HL-60 (cell line): Measurements from ENCODE around the gene TBX21.

Experiments
- DNase-seq, 2 experiments: peaks; one replicate each; pipeline ENCODE4 v3.0.0-alpha.2; 2010 to 2020; ENCODE audit warnings: low read depth in 1 of 2, low spot score in 1 of 2
- H3K27ac ChIP-seq: fragments of 250-450 bp; sonication (Bioruptor Pico); replicated peaks from 2 replicates; pipeline ENCODE4 v1.5.1; 2020; ENCODE audit warnings: mild to moderate bottlenecking, moderate library complexity
- H3K27me3 ChIP-seq: fragments of 250-450 bp; sonication (Bioruptor Pico); 2 replicates; pipeline ENCODE4 v1.5.1; 2021; ENCODE audit warnings: mild to moderate bottlenecking, moderate library complexity; ENCODE audit not compliant: insufficient read depth, poor library complexity, severe bottlenecking
- H3K4me3 ChIP-seq: replicated peaks from 2 replicates; pipeline ENCODE4 v1.5.1; 2011; ENCODE audit warnings: mild to moderate bottlenecking, control low read depth, low read length; ENCODE audit not compliant: insufficient read depth
- CTCF ChIP-seq: IDR thresholded peaks from one replicate; pipeline ENCODE4 v1.5.1; 2011; ENCODE audit warnings: low read length, control low read depth, inconsistent platforms; ENCODE audit not compliant: insufficient read depth
- GABPA ChIP-seq: IDR thresholded peaks from 2 replicates; pipeline ENCODE4 v1.6.1; 2012; ENCODE audit warnings: low read depth
- POLR2AphosphoS5 ChIP-seq: IDR thresholded peaks from 2 replicates; pipeline ENCODE4 v1.6.1; 2012; ENCODE audit warnings: low read depth
- SPI1 ChIP-seq: IDR thresholded peaks from 2 replicates; pipeline ENCODE4 v1.6.1; 2012; ENCODE audit warnings: low read depth, mild to moderate bottlenecking, borderline replicate concordance
- TF ChIP-seq, protein P1 (sequence below): IDR thresholded peaks from 2 replicates; pipeline ENCODE4 v1.6.1; 2012; ENCODE audit warnings: low read depth; ENCODE audit not compliant: insufficient replicate concordance

TBX21 gene

GRCh38 chr17:47785538-47786123, 52.6 kb downstream of the TBX21 start:
- Histone ChIP-seq H3K27ac (no peak overlapping the region), H3K4me3 (no peak overlapping the region), H3K27me3 (peaks cover 25% of the 10 kb centered on the region)
- TF ChIP-seq SPI1 = no peak
- TF ChIP-seq GABPA = no peak
- no peak for TF ChIP-seq POLR2AphosphoS5
- TF ChIP-seq, protein P1, sequence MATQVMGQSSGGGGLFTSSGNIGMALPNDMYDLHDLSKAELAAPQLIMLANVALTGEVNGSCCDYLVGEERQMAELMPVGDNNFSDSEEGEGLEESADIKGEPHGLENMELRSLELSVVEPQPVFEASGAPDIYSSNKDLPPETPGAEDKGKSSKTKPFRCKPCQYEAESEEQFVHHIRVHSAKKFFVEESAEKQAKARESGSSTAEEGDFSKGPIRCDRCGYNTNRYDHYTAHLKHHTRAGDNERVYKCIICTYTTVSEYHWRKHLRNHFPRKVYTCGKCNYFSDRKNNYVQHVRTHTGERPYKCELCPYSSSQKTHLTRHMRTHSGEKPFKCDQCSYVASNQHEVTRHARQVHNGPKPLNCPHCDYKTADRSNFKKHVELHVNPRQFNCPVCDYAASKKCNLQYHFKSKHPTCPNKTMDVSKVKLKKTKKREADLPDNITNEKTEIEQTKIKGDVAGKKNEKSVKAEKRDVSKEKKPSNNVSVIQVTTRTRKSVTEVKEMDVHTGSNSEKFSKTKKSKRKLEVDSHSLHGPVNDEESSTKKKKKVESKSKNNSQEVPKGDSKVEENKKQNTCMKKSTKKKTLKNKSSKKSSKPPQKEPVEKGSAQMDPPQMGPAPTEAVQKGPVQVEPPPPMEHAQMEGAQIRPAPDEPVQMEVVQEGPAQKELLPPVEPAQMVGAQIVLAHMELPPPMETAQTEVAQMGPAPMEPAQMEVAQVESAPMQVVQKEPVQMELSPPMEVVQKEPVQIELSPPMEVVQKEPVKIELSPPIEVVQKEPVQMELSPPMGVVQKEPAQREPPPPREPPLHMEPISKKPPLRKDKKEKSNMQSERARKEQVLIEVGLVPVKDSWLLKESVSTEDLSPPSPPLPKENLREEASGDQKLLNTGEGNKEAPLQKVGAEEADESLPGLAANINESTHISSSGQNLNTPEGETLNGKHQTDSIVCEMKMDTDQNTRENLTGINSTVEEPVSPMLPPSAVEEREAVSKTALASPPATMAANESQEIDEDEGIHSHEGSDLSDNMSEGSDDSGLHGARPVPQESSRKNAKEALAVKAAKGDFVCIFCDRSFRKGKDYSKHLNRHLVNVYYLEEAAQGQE = peak; percentile 99
- TF ChIP-seq CTCF = no peak
- DNase-seq = no peak

GRCh38 chr17:47789611-47790561, 56.9 kb downstream of the TBX21 start:
- TF ChIP-seq GABPA = no peak
- no peak for TF ChIP-seq CTCF
- TF ChIP-seq, protein P1 = no peak
- TF ChIP-seq SPI1 = no peak
- TF ChIP-seq POLR2AphosphoS5 = no peak
- Histone ChIP-seq H3K27ac (no peak overlapping the region), H3K27me3 (peaks cover 46% of the 10 kb centered on the region), H3K4me3 (peak overlapping the region; percentile 17)
- DNase-seq = peak in 1 of 2 experiments; percentile 29

DNA sequence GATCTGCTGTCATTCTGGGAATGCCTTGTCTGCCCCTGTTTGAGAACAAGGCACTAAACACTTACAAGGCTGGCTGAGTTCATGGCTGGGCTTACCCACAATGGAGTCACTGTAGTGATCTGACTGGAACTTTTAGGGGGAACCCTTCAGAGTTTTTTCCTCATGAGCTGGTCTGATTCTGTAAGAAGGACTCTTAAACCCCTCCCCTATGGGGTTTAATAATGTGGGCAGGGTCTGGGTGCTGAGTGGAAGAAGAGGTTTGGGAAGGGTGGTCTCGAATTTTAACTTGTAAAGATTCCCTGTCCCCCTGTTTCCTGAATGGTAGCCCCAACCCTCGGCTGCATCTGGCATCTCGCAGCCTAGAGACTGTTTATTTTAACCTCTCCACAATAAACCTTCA, 58.0 kb downstream of the TBX21 start:
- TF ChIP-seq SPI1 = no peak
- TF ChIP-seq CTCF = no peak
- no peak for TF ChIP-seq POLR2AphosphoS5
- TF ChIP-seq, protein P1 = no peak
- no peak for TF ChIP-seq GABPA
- no peak for DNase-seq
- no peak overlapping the region for H3K4me3 ChIP-seq
- no peak overlapping the region for H3K27ac ChIP-seq
- peaks cover 54% of the 10 kb centered on the region for H3K27me3 ChIP-seq
